NCI-H2029 treated with DMSO at 0.1 percent for 48 hours (cell line): Measurements from ENCODE around the gene OCEL1.
"Not testable (repeated sequence)": the region's sequence is repeated elsewhere in the genome, so short reads cannot be mapped to it uniquely, and the experiment has no call there.

ENCODE experiments used
- DNase-seq: peaks from one replicate; lab custom pipeline; 2025; lab: John Stamatoyannopoulos, UW

OCEL1 gene

GRCh38 chr19:17262557-17262956 lies 36.5 kb downstream of the OCEL1 start:
- DNase-seq, result no peak

GRCh38 chr19:17263712-17264640 lies 38.0 kb downstream of the OCEL1 start:
- DNase-seq, result no peak

GRCh38 chr19:17264641-17264979 lies 38.6 kb downstream of the OCEL1 start, which contains the start of gene USHBP1:
Gene USHBP1 (minus strand): TSS chr19:17264745. CDS start chr19:17264299, 446 bp downstream.
- DNase-seq, result no peak

GRCh38 chr19:17266026-17266425 lies 40.0 kb downstream of the OCEL1 start:
- no peak for DNase-seq

GRCh38 chr19:17266589-17266974 lies 40.6 kb downstream of the OCEL1 start:
- DNase-seq, result no peak

GRCh38 chr19:17266975-17267788 lies 41.2 kb downstream of the OCEL1 start, which contains the start of gene BABAM1:
Gene BABAM1 (plus strand): TSS chr19:17267443. CDS start chr19:17268807, 1,364 bp downstream.
- DNase-seq, result peak; percentile 100

GRCh38 chr19:17268754-17269153 lies 42.7 kb downstream of the OCEL1 start:
- DNase-seq, result no peak

- not testable (repeated sequence) for DNase-seq
Observed at GRCh38 chr19:17274892-17275291, 48.9 kb downstream of the OCEL1 start.

GRCh38 chr19:17275441-17276175 lies 49.6 kb downstream of the OCEL1 start:
- no peak for DNase-seq
